Mesenchymal stem cell (in vitro differentiated cells and primary cell): ENCODE results near the gene CENPA.

ENCODE experiments used
- DNase-seq: peaks from one replicate; pipeline ENCODE4 v3.0.0-alpha.2; 2013
- H2AFZ ChIP-seq: one replicate; pipeline ENCODE4 v1.6.1; 2013; ENCODE audit warnings: low read depth, mild to moderate bottlenecking, control low read depth, inconsistent platforms, low read length, moderate library complexity
- H2AK5ac ChIP-seq: 2 replicates; pipeline ENCODE4 v1.6.1; 2013; ENCODE audit warnings: low read length, moderate library complexity, mild to moderate bottlenecking, inconsistent platforms; ENCODE audit not compliant: severe bottlenecking
- H2BK120ac ChIP-seq: one replicate; pipeline ENCODE4 v1.6.1; 2013; ENCODE audit warnings: low read depth, mild to moderate bottlenecking, inconsistent platforms, low read length, moderate library complexity
- H2BK12ac ChIP-seq, 2 experiments: one replicate each; pipeline ENCODE4 v1.6.1; 2013; ENCODE audit warnings: inconsistent platforms in 2 of 2, low read length in 2 of 2, mild to moderate bottlenecking in 2 of 2, moderate library complexity in 2 of 2, control low read depth in 1 of 2
- H2BK15ac ChIP-seq: one replicate; pipeline ENCODE4 v1.6.1; 2013; ENCODE audit warnings: mild to moderate bottlenecking, low read depth, inconsistent platforms; ENCODE audit not compliant: poor library complexity, severe bottlenecking
- H2BK5ac ChIP-seq: 2 replicates; pipeline ENCODE4 v1.6.1; 2013; ENCODE audit warnings: low read depth, mild to moderate bottlenecking, low read length, control low read depth, inconsistent platforms; ENCODE audit not compliant: poor library complexity, severe bottlenecking
- H3K14ac ChIP-seq, 2 experiments: one replicate each; pipeline ENCODE4 v1.6.1; 2013; ENCODE audit warnings: inconsistent platforms in 2 of 2, low read length in 2 of 2, control low read depth in 1 of 2, mild to moderate bottlenecking in 1 of 2, moderate library complexity in 1 of 2
- H3K18ac ChIP-seq, 2 experiments: one replicate each; pipeline ENCODE4 v1.6.1; 2013; ENCODE audit warnings: inconsistent platforms in 2 of 2, low read length in 2 of 2, control low read depth in 1 of 2, low read depth in 1 of 2, mild to moderate bottlenecking in 1 of 2
- H3K23ac ChIP-seq, 2 experiments: one replicate each; pipeline ENCODE4 v1.6.1; 2013; ENCODE audit warnings: inconsistent platforms in 2 of 2, low read length in 2 of 2, mild to moderate bottlenecking in 2 of 2, moderate library complexity in 2 of 2, control low read depth in 1 of 2
- H3K27ac ChIP-seq: 2 replicates; pipeline ENCODE4 v1.5.1; 2013; ENCODE audit warnings: mild to moderate bottlenecking, moderate library complexity, low read length, control low read depth, inconsistent platforms; ENCODE audit not compliant: poor library complexity, severe bottlenecking
- H3K27me3 ChIP-seq, 2 experiments: 2 replicates each; pipeline versions ENCODE4 v1.6.1 to v1.7.0; 2013; ENCODE audit warnings: low read length in 2 of 2, mild to moderate bottlenecking in 2 of 2, moderate library complexity in 2 of 2, control low read depth in 1 of 2, inconsistent platforms in 1 of 2; ENCODE audit not compliant: control insufficient read depth in 1 of 2, insufficient read depth in 1 of 2
- H3K36me3 ChIP-seq, 2 experiments: 2 replicates each; pipeline versions ENCODE4 v1.6.1 to v1.7.0; 2013; ENCODE audit warnings: low read length in 2 of 2, control low read depth in 1 of 2, inconsistent platforms in 1 of 2, low read depth in 1 of 2, mild to moderate bottlenecking in 1 of 2; ENCODE audit not compliant: insufficient read depth in 2 of 2, control insufficient read depth in 1 of 2
- H3K4ac ChIP-seq, 2 experiments: one replicate each; pipeline ENCODE4 v1.6.1; 2013; ENCODE audit warnings: inconsistent platforms in 2 of 2, low read length in 2 of 2, mild to moderate bottlenecking in 2 of 2, moderate library complexity in 2 of 2, control low read depth in 1 of 2, low read depth in 1 of 2
- H3K4me1 ChIP-seq: 2 replicates; pipeline ENCODE4 v1.6.1; 2013; ENCODE audit warnings: low read depth, low read length, control low read depth; ENCODE audit not compliant: control insufficient read depth, insufficient read depth
- H3K4me2 ChIP-seq: 2 replicates; pipeline ENCODE4 v1.6.1; 2013; ENCODE audit warnings: low read length, mild to moderate bottlenecking, inconsistent platforms; ENCODE audit not compliant: poor library complexity, severe bottlenecking
- H3K4me3 ChIP-seq, 2 experiments: 2 replicates each; pipeline versions ENCODE4 v1.5.1 to v1.7.0; 2013; ENCODE audit warnings: low read length in 2 of 2, mild to moderate bottlenecking in 2 of 2, control low read depth in 1 of 2, low read depth in 1 of 2; ENCODE audit not compliant: insufficient read depth in 1 of 2
- H3K79me1 ChIP-seq: replicated peaks from 2 replicates; pipeline ENCODE4 v1.6.1; 2013; ENCODE audit warnings: mild to moderate bottlenecking, control low read depth, low read length, inconsistent platforms; ENCODE audit not compliant: poor library complexity, severe bottlenecking
- H3K9ac ChIP-seq: 2 replicates; pipeline ENCODE4 v1.7.0; 2013; ENCODE audit warnings: mild to moderate bottlenecking, low read length, moderate library complexity
- H3K9me3 ChIP-seq: 2 replicates; pipeline ENCODE4 v1.7.0; 2013; ENCODE audit warnings: mild to moderate bottlenecking, low read length; ENCODE audit not compliant: control insufficient read depth
- H4K8ac ChIP-seq: one replicate; pipeline ENCODE4 v1.6.1; 2013; ENCODE audit warnings: inconsistent platforms, mild to moderate bottlenecking, low read length, moderate library complexity
- H4K91ac ChIP-seq: one replicate; pipeline ENCODE4 v1.6.1; 2013; ENCODE audit warnings: mild to moderate bottlenecking, low read length, inconsistent platforms
- WGBS: methylation state at CpG from one replicate; pipeline ENCODE4 v1.1.7; 2013; ENCODE audit warnings: mixed read lengths; 5-methylcytosine and 5-hydroxymethylcytosine counted together

CENPA gene

DNA sequence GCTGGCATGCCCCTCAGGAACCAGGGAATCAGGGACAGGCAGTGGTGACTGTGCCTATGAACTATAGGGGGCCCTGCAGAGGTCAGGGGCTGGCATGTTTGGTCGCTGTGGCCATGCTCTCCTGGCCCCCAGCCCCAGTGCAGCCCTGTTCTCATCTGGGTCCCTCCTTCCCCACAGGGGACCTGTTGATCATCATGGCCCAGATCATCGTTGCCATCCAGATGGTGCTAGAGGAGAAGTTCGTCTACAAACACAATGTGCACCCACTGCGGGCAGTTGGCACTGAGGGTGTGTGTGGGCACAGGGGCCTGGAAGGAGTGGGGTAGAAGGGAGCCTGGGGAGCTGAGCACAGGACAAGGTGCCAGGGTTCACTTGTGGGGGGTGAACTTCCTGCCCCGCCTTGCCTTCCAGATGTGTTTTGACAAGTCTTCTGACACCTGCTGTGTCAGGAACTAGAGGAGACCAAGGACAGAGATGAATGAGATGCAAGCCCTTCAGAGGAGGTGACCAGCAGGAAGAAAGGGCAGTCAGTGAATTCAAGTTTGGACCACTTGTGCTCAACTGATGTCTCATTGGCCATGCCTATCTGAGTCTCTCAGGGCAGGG is 9.6 kb upstream of the CENPA start:
- Histone ChIP-seq H4K8ac (no peak overlapping the region), H3K4me2 (no peak overlapping the region), H2BK15ac (no peak overlapping the region), H3K27me3 (no peaks in the 10 kb centered on the region), H3K4me1 (peaks cover 14% of the 10 kb centered on the region), H3K4ac (no peak overlapping the region), H3K18ac (no peak overlapping the region), H3K27ac (no peak overlapping the region), H3K4me3 (no peak overlapping the region), H3K9me3 (no peaks in the 10 kb centered on the region), H2AFZ (no peak overlapping the region), H2AK5ac (no peak overlapping the region), H2BK120ac (no peak overlapping the region), H3K79me1 (peaks cover 47% of the 10 kb centered on the region), H3K9ac (no peak overlapping the region), H3K23ac (no peak overlapping the region), H4K91ac (no peak overlapping the region), H3K36me3 (peaks cover 63 to 75% of the 10 kb centered on the region in 2 experiments), H3K14ac (no peak overlapping the region), H2BK12ac (no peak overlapping the region), H2BK5ac (no peak overlapping the region)
- 95% methylated on average over 5 of the region's 5 CpGs for WGBS
- no peak for DNase-seq

DNA sequence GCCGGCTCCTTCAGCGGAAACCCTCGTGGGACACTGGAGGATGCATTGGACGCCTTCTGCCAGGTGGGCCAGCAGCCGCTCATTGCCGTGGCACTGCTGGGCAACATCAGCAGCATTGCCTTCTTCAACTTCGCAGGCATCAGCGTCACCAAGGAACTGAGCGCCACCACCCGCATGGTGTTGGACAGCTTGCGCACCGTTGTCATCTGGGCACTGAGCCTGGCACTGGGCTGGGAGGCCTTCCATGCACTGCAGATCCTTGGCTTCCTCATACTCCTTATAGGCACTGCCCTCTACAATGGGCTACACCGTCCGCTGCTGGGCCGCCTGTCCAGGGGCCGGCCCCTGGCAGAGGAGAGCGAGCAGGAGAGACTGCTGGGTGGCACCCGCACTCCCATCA is 7.8 kb upstream of the CENPA start:
- no peak for DNase-seq
- Histone ChIP-seq H2BK5ac (no peak overlapping the region), H3K4me3 (no peak overlapping the region), H3K4me1 (peaks cover 2% of the 10 kb centered on the region), H3K9me3 (no peaks in the 10 kb centered on the region), H2BK120ac (no peak overlapping the region), H3K27ac (no peak overlapping the region), H4K8ac (no peak overlapping the region), H3K14ac (no peak overlapping the region), H3K23ac (no peak overlapping the region), H2AFZ (no peak overlapping the region), H3K79me1 (peaks cover 37% of the 10 kb centered on the region), H3K4me2 (no peak overlapping the region), H3K27me3 (no peaks in the 10 kb centered on the region), H3K36me3 (peaks cover 63 to 85% of the 10 kb centered on the region in 2 experiments), H2BK12ac (no peak overlapping the region), H3K18ac (no peak overlapping the region), H3K9ac (no peak overlapping the region), H2BK15ac (no peak overlapping the region), H4K91ac (no peak overlapping the region), H2AK5ac (no peak overlapping the region), H3K4ac (no peak overlapping the region)
- WGBS = 98% methylated on average over 18 of the region's 18 CpGs

DNA sequence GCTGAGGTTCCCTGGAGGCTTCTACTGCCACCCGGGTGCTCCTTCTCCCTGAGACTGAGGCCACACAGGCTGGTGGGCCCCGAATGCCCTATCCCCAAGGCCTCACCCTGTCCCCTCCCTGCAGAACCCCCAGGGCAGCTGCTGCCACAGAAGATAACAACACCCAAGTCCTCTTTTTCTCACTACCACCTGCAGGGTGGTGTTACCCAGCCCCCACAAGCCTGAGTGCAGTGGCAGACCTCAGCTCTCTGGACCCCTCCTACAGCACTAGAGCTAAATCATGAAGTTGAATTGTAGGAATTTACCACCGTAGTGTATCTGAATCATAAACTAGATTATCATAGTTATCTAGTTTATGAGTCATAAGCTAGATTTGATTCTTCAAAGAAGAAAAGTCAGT is 7.3 kb upstream of the CENPA start:
- no peak overlapping the region for H3K4me3 ChIP-seq
- no peak overlapping the region for H3K4me2 ChIP-seq
- H4K8ac ChIP-seq = no peak overlapping the region
- no peak overlapping the region for H2AFZ ChIP-seq
- H3K27ac ChIP-seq = no peak overlapping the region
- 100% methylated on average over 2 of the region's 3 CpGs for WGBS
- H2AK5ac ChIP-seq = no peak overlapping the region
- peaks cover 63 to 85% of the 10 kb centered on the region in 2 experiments for H3K36me3 ChIP-seq
- no peak overlapping the region for H2BK15ac ChIP-seq
- peaks cover 37% of the 10 kb centered on the region for H3K79me1 ChIP-seq
- no peak overlapping the region for H3K4ac ChIP-seq
- no peaks in the 10 kb centered on the region for H3K9me3 ChIP-seq
- DNase-seq = no peak
- H2BK120ac ChIP-seq = no peak overlapping the region
- H3K14ac ChIP-seq = no peak overlapping the region
- H3K9ac ChIP-seq = no peak overlapping the region
- H2BK12ac ChIP-seq = no peak overlapping the region
- H3K18ac ChIP-seq = no peak overlapping the region
- H3K4me1 ChIP-seq = peaks cover 2% of the 10 kb centered on the region
- no peak overlapping the region for H2BK5ac ChIP-seq
- H4K91ac ChIP-seq = no peak overlapping the region
- H3K27me3 ChIP-seq = no peaks in the 10 kb centered on the region
- no peak overlapping the region for H3K23ac ChIP-seq

DNA sequence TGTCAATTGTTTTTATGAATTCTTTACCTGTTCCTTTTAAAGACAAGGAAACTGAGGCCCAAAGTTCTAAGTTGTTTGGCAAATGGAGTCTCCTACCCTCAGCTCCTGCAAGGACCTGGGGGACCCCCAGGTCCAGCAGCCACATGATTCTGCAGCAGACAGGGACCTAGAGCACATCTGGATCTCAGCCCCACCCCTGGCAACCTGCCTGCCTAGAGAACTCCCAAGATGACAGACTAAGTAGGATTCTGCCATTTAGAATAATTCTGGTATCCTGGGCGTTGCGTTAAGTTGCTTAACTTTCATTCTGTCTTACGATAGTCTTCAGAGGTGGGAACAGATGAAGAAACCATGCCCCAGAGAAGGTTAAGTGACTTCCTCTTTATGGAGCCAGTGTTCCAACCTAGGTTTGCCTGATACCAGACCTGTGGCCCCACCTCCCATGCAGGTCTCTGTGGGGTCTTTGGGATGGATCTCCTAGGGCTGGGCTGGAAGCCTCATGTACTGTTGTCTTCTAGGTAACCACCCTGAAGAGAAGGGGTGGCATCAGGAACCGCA is 5.6 kb upstream of the CENPA start:
- Histone ChIP-seq H3K27me3 (no peaks in the 10 kb centered on the region), H3K9me3 (no peaks in the 10 kb centered on the region), H2BK12ac (no peak overlapping the region), H3K18ac (no peak overlapping the region), H3K23ac (no peak overlapping the region), H3K79me1 (peaks cover 23% of the 10 kb centered on the region), H4K91ac (no peak overlapping the region), H3K14ac (no peak overlapping the region), H2AK5ac (no peak overlapping the region), H3K4me3 (no peak overlapping the region), H3K36me3 (peaks cover 49 to 70% of the 10 kb centered on the region in 2 experiments), H3K4me1 (peaks cover 4% of the 10 kb centered on the region), H3K4ac (no peak overlapping the region), H2BK120ac (no peak overlapping the region), H3K4me2 (no peak overlapping the region), H2AFZ (no peak overlapping the region), H2BK15ac (no peak overlapping the region), H2BK5ac (no peak overlapping the region), H3K27ac (no peak overlapping the region), H3K9ac (no peak overlapping the region), H4K8ac (no peak overlapping the region)
- WGBS = 97% methylated on average over 4 of the region's 4 CpGs
- no peak for DNase-seq
